Fibroblast of lung (primary cell): Measurements from ENCODE around the gene OPALIN. TPM values are rescaled to one million over a fixed set of nuclear protein-coding genes. Genes with fewer than 3 reads are reported as not detected.

Experiments used
- DNase-seq, 2 donors: peaks; one replicate each; pipeline versions ENCODE4 v3.0.0 to v3.0.0-alpha.2; 2010; ENCODE audit warnings: low read depth in 2 of 2
- H2AFZ ChIP-seq: 2 replicates; pipeline ENCODE4 v1.5.1; 2012; ENCODE audit warnings: low read length, control low read depth, inconsistent platforms
- H3K27ac ChIP-seq: 2 replicates; pipeline ENCODE4 v1.5.1; 2011; ENCODE audit warnings: low read length, control low read depth; ENCODE audit not compliant: insufficient read depth
- H3K27me3 ChIP-seq: 2 replicates; pipeline ENCODE4 v1.5.1; 2011; ENCODE audit warnings: mild to moderate bottlenecking, low read length; ENCODE audit not compliant: control insufficient read depth, insufficient read depth
- H3K36me3 ChIP-seq: 2 replicates; pipeline ENCODE4 v1.5.1; 2011; ENCODE audit warnings: low read length; ENCODE audit not compliant: control insufficient read depth, insufficient read depth
- H3K4me1 ChIP-seq: 2 replicates; pipeline ENCODE4 v1.5.1; 2011; ENCODE audit warnings: low read length; ENCODE audit not compliant: control insufficient read depth, insufficient read depth; ENCODE audit errors: extremely low read depth
- H3K4me2 ChIP-seq: 2 replicates; pipeline ENCODE4 v1.5.1; 2011; ENCODE audit warnings: low read length, control low read depth; ENCODE audit not compliant: insufficient read depth; ENCODE audit errors: extremely low read depth
- H3K4me3 ChIP-seq, 4 experiments: fragments of 200-600 bp in 1 of 4; sonication (generic) in 1 of 4; replicated peaks in 1 of 4; 2 replicates each; pipeline ENCODE4 v1.5.1; 2011 to 2016; ENCODE audit warnings: low read length in 4 of 4, low read depth in 3 of 4, mild to moderate bottlenecking in 3 of 4, control low read depth in 2 of 4, inconsistent platforms in 1 of 4, mixed read lengths in 1 of 4; ENCODE audit not compliant: insufficient read depth in 1 of 4; ENCODE audit errors: control extremely low read depth in 1 of 4
- H3K79me2 ChIP-seq: 2 replicates; pipeline ENCODE4 v1.5.1; 2012; ENCODE audit warnings: mild to moderate bottlenecking, low read length, inconsistent platforms; ENCODE audit not compliant: control insufficient read depth, insufficient read depth
- H3K9ac ChIP-seq: 2 replicates; pipeline ENCODE4 v1.5.1; 2011; ENCODE audit warnings: mild to moderate bottlenecking, low read length, control low read depth; ENCODE audit not compliant: insufficient read depth
- H3K9me3 ChIP-seq: 2 replicates; pipeline ENCODE4 v1.5.1; 2012; ENCODE audit warnings: low read depth, low read length; ENCODE audit not compliant: control insufficient read depth, insufficient read depth
- H4K20me1 ChIP-seq: 2 replicates; pipeline ENCODE4 v1.5.1; 2011; ENCODE audit warnings: low read length; ENCODE audit not compliant: control insufficient read depth, insufficient read depth; ENCODE audit errors: extremely low read depth
- EZH2 ChIP-seq: IDR thresholded peaks from 2 replicates; pipeline ENCODE4 v1.5.1; 2012; ENCODE audit warnings: low read length, control low read depth, mild to moderate bottlenecking; ENCODE audit errors: missing control alignments
- polyA plus RNA-seq, 2 donors: library from polyadenylated mRNA; depleted of rRNA in 1 of 2; stranded (reverse) in 1 of 2; unstranded in 1 of 2; fragments of >200 nt; gene quantifications; 2 replicates each; pipeline ENCODE4 v1.2.1, GENCODE V29; 2011 to 2012; ENCODE audit warnings: missing spikeins in 1 of 2
- total RNA-seq: library from RNA; depleted of rRNA; stranded (reverse); fragments of >200 nt; gene quantifications from 2 replicates; pipeline ENCODE4 v1.2.1, GENCODE V29; 2014
- TF ChIP-seq, protein P1 (sequence below), 2 donors: IDR thresholded peaks in 1 of 2; conservative IDR thresholded peaks in 1 of 2; 1 replicate in 1 of 2; 2 replicates in 1 of 2; pipeline ENCODE4 v1.5.1; 2011 to 2012; ENCODE audit warnings: low read length in 2 of 2, control low read depth in 1 of 2, inconsistent platforms in 1 of 2, low read depth in 1 of 2, mild to moderate bottlenecking in 1 of 2

Gene OPALIN
- total and polyA plus RNA-seq, 2 donors (not counting 1 experiment from before 2014, with no cell fraction given): not detected

DNA sequence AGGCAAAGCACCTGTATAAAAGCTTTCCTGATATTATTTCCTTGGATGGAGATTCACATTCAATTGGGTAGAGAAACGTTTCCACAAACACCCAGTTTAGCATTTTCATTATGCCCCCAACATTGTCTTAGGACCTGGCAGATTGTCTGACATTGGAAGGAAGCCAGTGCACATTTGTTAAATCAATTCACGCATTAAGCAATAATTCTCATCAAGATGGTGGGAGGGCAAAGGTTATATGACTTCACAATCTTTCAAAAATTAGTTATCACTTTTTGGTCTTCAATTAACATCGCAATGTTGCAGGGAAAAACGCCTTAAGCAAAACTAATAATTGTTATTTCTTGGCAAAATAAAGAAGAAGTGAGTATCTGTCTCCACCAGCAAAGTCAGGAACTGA, 16.4 kb downstream of the OPALIN start:
- H3K36me3 ChIP-seq: no peaks in the 10 kb centered on the region
- no peak for TF ChIP-seq EZH2
- TF ChIP-seq, protein P1, sequence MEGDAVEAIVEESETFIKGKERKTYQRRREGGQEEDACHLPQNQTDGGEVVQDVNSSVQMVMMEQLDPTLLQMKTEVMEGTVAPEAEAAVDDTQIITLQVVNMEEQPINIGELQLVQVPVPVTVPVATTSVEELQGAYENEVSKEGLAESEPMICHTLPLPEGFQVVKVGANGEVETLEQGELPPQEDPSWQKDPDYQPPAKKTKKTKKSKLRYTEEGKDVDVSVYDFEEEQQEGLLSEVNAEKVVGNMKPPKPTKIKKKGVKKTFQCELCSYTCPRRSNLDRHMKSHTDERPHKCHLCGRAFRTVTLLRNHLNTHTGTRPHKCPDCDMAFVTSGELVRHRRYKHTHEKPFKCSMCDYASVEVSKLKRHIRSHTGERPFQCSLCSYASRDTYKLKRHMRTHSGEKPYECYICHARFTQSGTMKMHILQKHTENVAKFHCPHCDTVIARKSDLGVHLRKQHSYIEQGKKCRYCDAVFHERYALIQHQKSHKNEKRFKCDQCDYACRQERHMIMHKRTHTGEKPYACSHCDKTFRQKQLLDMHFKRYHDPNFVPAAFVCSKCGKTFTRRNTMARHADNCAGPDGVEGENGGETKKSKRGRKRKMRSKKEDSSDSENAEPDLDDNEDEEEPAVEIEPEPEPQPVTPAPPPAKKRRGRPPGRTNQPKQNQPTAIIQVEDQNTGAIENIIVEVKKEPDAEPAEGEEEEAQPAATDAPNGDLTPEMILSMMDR (conservative IDR thresholded peaks at IDR 0.05 in 1 of 2, IDR thresholded peaks at IDR 0.05 in 1 of 2; ENCODE audit: low read depth in 1 of 2, low read length in 2 of 2): no peak
- H4K20me1 ChIP-seq: no peaks in the 10 kb centered on the region
- no peak overlapping the region for H3K9ac ChIP-seq
- H3K4me1 ChIP-seq: no peaks in the 10 kb centered on the region
- no peak overlapping the region for H3K4me2 ChIP-seq
- no peaks in the 10 kb centered on the region for H3K27me3 ChIP-seq
- no peak overlapping the region for H3K4me3 ChIP-seq
- no peak overlapping the region for H3K27ac ChIP-seq
- H2AFZ ChIP-seq: no peak overlapping the region
- no peak for DNase-seq
- no peaks in the 10 kb centered on the region for H3K79me2 ChIP-seq
- no peaks in the 10 kb centered on the region for H3K9me3 ChIP-seq

DNA sequence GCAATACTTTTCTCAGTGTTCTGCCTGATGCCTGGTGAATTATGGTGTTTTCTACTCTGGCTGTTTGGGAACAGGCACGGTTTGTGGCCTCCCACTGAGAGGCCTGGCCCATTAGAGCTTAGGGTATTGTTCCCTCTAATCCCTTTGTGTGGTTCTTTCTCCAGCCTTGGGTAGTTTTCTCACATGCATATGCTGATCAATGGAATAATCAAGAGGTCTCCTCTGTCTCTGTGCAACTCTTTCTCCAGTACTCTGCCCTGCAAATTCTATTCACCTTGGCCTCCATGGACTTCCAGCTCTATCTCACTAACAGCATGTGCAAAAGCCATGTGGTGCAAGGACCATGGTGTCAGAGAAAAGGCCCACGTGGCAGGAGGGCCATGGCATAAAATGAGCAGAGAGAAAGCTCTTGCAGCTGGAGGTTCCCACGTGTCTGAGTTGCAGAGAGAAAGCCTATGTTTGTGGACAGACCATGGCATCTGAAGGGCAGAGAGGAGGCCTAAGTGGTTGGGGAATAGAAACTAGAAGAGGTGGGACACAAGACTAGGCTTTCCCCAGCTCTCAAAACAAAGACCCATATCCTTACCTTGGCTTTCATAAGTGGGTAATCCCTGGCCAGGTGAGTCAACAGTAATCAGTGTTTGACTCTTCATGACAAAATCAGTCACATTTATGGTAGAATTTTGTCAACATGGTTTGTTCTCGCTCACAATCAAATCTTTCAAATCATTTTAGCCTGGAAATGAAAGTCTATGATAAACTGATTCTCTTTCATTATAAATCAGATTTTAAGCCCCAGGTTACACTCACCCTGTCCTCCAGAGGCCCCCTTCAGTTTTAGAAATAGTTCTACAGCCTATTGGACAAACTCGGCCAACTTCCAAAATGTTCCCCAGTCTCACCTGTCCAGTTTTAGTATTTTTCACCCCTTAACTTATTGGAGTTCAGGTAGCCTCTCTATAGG, 17.3 kb downstream of the OPALIN start:
- Histone ChIP-seq H3K4me1 (no peaks in the 10 kb centered on the region), H3K9ac (no peak overlapping the region), H3K36me3 (no peaks in the 10 kb centered on the region), H3K4me3 (no peak overlapping the region), H3K4me2 (no peak overlapping the region), H3K79me2 (no peaks in the 10 kb centered on the region), H3K9me3 (no peaks in the 10 kb centered on the region), H3K27me3 (no peaks in the 10 kb centered on the region), H2AFZ (no peak overlapping the region), H4K20me1 (no peaks in the 10 kb centered on the region), H3K27ac (no peak overlapping the region)
- no peak for DNase-seq
- TF ChIP-seq, protein P1 (conservative IDR thresholded peaks at IDR 0.05 in 1 of 2, IDR thresholded peaks at IDR 0.05 in 1 of 2; ENCODE audit: low read depth in 1 of 2, low read length in 2 of 2): no peak
- TF ChIP-seq EZH2: no peak

DNA sequence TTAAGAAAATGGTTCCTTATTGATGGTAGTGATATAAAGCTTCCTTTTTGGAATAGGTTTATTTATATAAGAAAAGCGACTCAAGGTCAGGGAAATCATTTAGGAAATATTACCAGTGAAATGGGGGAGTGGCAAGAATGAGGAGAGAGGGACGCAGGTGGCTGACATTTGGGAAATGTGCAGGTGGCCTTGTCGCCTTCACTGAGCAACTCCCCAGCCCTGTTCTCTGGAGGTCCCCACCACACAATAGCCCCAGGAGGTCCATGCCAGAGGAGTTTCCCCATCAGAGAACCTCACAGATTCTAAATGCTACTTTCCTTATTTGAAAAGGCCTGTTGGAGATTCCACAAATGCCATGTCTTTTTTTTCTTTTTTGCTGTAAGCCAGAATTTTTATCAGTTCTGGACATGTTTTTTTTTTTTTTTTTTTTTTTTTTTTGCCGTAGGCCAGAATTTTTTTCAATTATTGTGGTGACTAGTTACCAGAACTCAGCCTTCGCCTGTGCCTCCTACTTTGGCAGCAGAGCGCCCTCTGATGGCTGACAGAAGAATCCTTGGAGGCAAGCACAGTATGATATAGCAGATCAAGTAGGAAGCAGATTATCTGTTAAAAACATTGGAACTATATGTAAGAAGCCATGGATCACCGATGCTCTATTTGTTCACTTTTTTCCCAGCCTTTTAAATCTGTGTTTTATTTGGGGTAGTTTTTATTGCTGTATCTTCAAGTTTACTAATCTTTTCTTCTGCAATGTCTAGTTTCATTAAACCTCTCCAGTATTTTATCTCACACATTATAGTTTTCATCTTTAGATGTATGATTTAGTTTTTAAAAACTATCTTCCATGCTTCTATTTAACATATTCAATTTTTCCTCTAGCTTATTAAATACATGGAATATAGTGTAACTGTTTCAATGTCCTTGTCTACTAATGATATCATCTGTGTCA, 18.6 kb downstream of the OPALIN start:
- H3K4me3 ChIP-seq: no peak overlapping the region
- H4K20me1 ChIP-seq: no peaks in the 10 kb centered on the region
- peak; percentile 50 to 65 for DNase-seq
- no peaks in the 10 kb centered on the region for H3K9me3 ChIP-seq
- no peaks in the 10 kb centered on the region for H3K27me3 ChIP-seq
- no peak overlapping the region for H3K27ac ChIP-seq
- no peak overlapping the region for H2AFZ ChIP-seq
- no peak for TF ChIP-seq EZH2
- TF ChIP-seq, protein P1 (conservative IDR thresholded peaks at IDR 0.05 in 1 of 2, IDR thresholded peaks at IDR 0.05 in 1 of 2; ENCODE audit: low read depth in 1 of 2, low read length in 2 of 2): peak; percentile 70 to 78
- H3K79me2 ChIP-seq: no peaks in the 10 kb centered on the region
- H3K36me3 ChIP-seq: no peaks in the 10 kb centered on the region
- no peak overlapping the region for H3K4me2 ChIP-seq
- H3K4me1 ChIP-seq: no peaks in the 10 kb centered on the region
- H3K9ac ChIP-seq: no peak overlapping the region
